Mucosa of descending colon (tissue), 3 donors: Measurements from ENCODE around the gene SPTSSB. TPM values are rescaled to one million over a fixed set of nuclear protein-coding genes. Genes with fewer than 3 reads are reported as not detected.

Source experiments
- ATAC-seq: fragments of 200-7000 bp; cut with Tn5 transposase; one replicate; pipeline ENCODE4 v1.9.1; 2020; ENCODE audit warnings: mild to moderate bottlenecking, moderate library complexity
- DNase-seq, 3 donors: peaks; one replicate each; pipeline ENCODE4 v3.0.0-alpha.2; 2020
- H3K36me3 ChIP-seq: fragments of 200-600 bp; one replicate; pipeline ENCODE4 v1.8.0; 2021; ENCODE audit warnings: low read depth, mild to moderate bottlenecking
- H3K4me1 ChIP-seq: fragments of 200-600 bp; one replicate; pipeline ENCODE4 v1.8.0; 2021; ENCODE audit warnings: low read depth, mild to moderate bottlenecking
- H3K4me3 ChIP-seq: fragments of 200-600 bp; one replicate; pipeline ENCODE4 v1.8.0; 2021; ENCODE audit warnings: mild to moderate bottlenecking
- H3K9me3 ChIP-seq: fragments of 200-600 bp; one replicate; pipeline ENCODE4 v1.8.0; 2021; ENCODE audit warnings: mild to moderate bottlenecking
- intact Hi-C, 2 donors: fragments of 100-400 bp; cut with DNase I in 1 of 2; cut with micrococcal nuclease in 1 of 2; formaldehyde crosslinking; loops; one replicate each; pipeline versions ENCODE4 v1.11.0 to v1.11.1; 2022; cut with DNase I, micrococcal nuclease
- total RNA-seq, 3 donors: library from RNA; stranded (reverse); fragmentation: NEBNext Ultra II Directional in 2 of 3; extraction: Animal tissue kit (Norgen Biotek cat#: 25700) in 2 of 3; gene quantifications; one replicate each; pipeline versions ENCODE4 v1.2.1 to v1.2.4, GENCODE V29; 2021 to 2023
- TF ChIP-seq, protein P1 (sequence below): fragments of 200-600 bp; IDR thresholded peaks from one replicate; pipeline ENCODE4 v1.8.0; 2022; ENCODE audit warnings: antibody characterized with exemption, mild to moderate bottlenecking
- donor health status: DM: no; HTN: no; CAD: no; lungs with moderate emphysema.
- donor health status: DM: no; HTN: no; CAD: no.
- donor health status: DM: no; HTN: yes; CAD: no.

SPTSSB gene
- total RNA-seq, 3 donors from 2014 or later: 0.65 to 1.9 (median 0.66) TPM

DNA sequence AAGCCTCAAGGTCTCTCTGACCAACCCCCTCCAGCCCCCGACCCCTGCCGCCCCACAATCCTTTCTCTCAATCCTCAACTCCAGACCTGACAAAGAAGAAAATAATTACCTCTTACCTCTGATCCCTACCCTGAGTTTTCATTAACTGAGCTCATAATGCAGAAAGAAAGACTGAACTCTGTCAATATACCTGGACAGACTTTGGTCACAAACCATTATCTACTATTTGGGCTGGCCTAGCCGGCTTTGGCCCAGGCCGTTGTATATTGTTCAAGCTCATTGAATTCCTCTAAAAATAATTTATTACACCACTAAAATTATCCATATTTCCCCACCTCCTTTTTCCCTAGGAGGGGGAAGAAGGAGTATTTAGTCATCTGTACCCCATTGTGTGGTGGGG lies 29.3 kb upstream of the SPTSSB start:
- intact Hi-C loops: no loop called here
- H3K4me1 ChIP-seq: no peaks in the 10 kb centered on the region
- no peak for DNase-seq
- H3K4me3 ChIP-seq: no peak overlapping the region
- H3K9me3 ChIP-seq: no peaks in the 10 kb centered on the region
- no peaks in the 10 kb centered on the region for H3K36me3 ChIP-seq
- TF ChIP-seq, protein P1, sequence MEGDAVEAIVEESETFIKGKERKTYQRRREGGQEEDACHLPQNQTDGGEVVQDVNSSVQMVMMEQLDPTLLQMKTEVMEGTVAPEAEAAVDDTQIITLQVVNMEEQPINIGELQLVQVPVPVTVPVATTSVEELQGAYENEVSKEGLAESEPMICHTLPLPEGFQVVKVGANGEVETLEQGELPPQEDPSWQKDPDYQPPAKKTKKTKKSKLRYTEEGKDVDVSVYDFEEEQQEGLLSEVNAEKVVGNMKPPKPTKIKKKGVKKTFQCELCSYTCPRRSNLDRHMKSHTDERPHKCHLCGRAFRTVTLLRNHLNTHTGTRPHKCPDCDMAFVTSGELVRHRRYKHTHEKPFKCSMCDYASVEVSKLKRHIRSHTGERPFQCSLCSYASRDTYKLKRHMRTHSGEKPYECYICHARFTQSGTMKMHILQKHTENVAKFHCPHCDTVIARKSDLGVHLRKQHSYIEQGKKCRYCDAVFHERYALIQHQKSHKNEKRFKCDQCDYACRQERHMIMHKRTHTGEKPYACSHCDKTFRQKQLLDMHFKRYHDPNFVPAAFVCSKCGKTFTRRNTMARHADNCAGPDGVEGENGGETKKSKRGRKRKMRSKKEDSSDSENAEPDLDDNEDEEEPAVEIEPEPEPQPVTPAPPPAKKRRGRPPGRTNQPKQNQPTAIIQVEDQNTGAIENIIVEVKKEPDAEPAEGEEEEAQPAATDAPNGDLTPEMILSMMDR: no peak
- no peak for ATAC-seq

DNA sequence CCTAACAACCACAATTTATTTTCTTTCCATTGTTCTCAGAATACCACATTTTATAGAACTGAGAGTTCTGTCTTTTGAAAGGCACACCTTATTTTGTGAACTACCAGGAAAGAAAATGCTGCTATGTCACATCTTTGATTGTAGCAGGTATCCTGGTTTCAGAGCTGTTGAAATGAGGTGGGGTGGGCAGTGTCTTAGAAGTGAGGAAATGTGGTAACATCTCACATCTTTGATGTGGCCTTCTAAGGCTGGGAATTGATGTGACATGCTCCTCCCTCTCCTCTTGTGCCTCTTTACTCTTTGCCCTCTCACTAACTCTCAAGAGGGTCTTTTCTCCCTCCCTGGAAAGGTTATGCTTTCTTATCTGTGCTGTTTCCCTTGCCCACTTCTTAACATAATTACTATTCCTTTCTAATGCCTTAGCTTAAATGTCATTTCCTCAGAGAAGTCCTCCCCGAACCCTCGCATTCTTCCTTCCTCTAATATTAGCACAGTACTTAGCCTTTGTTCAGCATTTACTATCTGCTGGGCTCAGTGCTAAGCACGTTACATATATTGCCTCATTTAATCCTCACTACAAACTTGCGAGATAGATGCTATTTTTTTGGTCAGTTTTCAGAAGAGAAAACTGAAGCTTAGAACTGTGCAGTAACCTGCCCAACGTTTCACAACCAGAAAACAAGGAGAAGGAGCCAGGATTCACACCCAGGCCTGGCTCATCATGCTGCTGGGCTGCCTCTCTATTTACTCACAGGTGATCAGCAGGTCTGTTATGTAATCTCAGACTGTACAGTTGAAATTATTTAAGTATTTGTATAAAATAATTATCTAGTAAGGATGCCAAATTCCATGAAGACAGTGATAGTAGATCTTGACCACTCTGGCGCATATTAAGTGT lies 24.0 kb upstream of the SPTSSB start:
- no peaks in the 10 kb centered on the region for H3K9me3 ChIP-seq
- H3K36me3 ChIP-seq: no peaks in the 10 kb centered on the region
- ATAC-seq (peak; percentile 38), DNase-seq (no peak)
- intact Hi-C loops: no loop called here
- TF ChIP-seq, protein P1: no peak
- H3K4me1 ChIP-seq: peaks cover 7% of the 10 kb centered on the region
- H3K4me3 ChIP-seq: no peak overlapping the region

DNA sequence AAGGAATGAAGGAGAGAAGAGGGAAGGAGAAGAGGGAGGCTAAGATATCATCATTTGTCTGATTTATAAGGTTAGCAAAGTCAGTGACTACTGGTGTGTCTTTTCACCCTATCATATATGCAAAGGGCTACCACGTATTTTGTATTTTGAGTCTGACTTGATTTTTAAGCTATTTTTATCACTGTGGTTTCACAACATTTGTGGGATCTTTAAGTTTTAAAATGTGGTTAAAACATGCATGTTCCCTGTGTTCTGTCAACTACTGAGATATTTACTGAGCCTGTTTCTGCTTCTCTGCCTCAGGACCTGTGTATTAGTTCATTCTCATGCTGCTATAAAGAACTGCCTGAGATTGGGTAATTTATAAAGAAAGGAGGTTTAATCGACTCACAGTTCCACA lies 22.5 kb upstream of the SPTSSB start:
- Histone ChIP-seq H3K9me3 (no peaks in the 10 kb centered on the region), H3K4me1 (peaks cover 7% of the 10 kb centered on the region), H3K36me3 (no peaks in the 10 kb centered on the region), H3K4me3 (no peak overlapping the region)
- ATAC-seq (no peak), DNase-seq (no peak)
- intact Hi-C loops: no loop called here
- TF ChIP-seq, protein P1: no peak

DNA sequence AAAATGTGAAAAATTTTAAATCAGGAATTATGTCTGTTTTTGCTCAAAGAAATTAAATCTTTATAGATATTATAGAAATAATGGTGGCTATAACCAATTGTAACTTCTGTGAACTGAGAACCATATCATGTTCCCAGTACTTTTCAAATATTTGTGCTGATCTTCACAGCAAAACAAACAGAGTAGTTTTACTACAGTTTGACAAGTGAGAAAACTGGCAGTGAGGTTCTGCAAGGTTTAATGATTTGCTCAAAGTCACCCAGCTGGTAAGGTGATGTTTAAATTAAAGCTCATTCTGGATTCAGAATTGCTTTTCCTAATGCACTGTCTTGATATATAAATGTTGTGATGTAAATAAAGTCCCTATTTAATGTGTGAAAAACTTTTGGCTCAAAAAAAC lies 22.0 kb upstream of the SPTSSB start:
- intact Hi-C loops: no loop called here
- ATAC-seq: peak; percentile 67
- peaks cover 7% of the 10 kb centered on the region for H3K4me1 ChIP-seq

DNA sequence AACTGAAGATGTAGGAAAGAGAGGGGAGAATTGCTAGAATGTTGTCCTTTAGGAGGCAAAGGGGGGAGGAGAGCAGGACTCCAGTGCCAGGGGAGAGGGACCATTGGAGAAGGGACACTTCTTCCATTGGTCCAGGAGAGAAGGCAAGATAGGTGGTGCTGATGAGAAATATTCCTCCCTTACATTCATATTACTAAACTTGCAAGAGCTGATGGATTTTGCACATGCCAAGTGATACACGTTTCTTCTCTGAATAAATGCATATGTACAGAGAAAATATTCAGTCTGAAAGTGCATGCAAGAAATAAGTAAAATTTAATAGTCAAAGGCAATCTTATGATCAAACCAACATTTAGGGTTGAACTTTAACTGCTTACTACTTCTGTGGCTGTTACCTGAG lies 21.5 kb upstream of the SPTSSB start:
- Histone ChIP-seq H3K4me3 (no peak overlapping the region), H3K9me3 (no peaks in the 10 kb centered on the region), H3K4me1 (peaks cover 7% of the 10 kb centered on the region), H3K36me3 (no peaks in the 10 kb centered on the region)
- no peak for ATAC-seq
- DNase-seq: no peak
- TF ChIP-seq, protein P1: no peak
- intact Hi-C loops: no loop called here

More for the DNA sequence above, 22.0 kb upstream of the SPTSSB start:
- Histone ChIP-seq H3K4me3 (no peak overlapping the region), H3K36me3 (no peaks in the 10 kb centered on the region), H3K9me3 (no peaks in the 10 kb centered on the region)
- no peak for DNase-seq
- TF ChIP-seq, protein P1: no peak
